Measurements from ENCODE around the gene CHPT1. TPM values are rescaled to one million over a fixed set of nuclear protein-coding genes. Genes with fewer than 3 reads are reported as not detected.

The CHPT1 gene
- total RNA-seq, 3 donors from 2014 or later (not counting 1 experiment from before 2014, with no cell fraction given) = 3.9 to 23.6 (median 7.3) TPM

- intact Hi-C loops (cut with micrococcal nuclease) = no loop called here
- ATAC-seq (no peak), DNase-seq (no peak)
- Histone ChIP-seq H3K27ac (ENCODE audit: low read length) (no peak overlapping the region), H3K4me3 (ENCODE audit: low read length) (no peak overlapping the region), H3K27me3 (ENCODE audit: control insufficient read depth, insufficient read depth, low read length) (no peaks in the 10 kb centered on the region), H3K9me3 (ENCODE audit: control insufficient read depth, insufficient read depth, low read length) (no peaks in the 10 kb centered on the region), H3K4me1 (ENCODE audit: control insufficient read depth, insufficient read depth, low read length) (no peaks in the 10 kb centered on the region), H3K36me3 (ENCODE audit: control insufficient read depth, insufficient read depth, low read length) (no peaks in the 10 kb centered on the region)
- Mint-ChIP-seq H3K4me1 (no peaks in the 10 kb centered on the region), H3K27me3 (ENCODE audit: low read depth in 2 of 2) (peaks cover 18 to 66% of the 10 kb centered on the region in 2 donors), H3K27ac (no peak overlapping the region), H3K9me3 (no peaks in the 10 kb centered on the region), H3K36me3 (no peaks in the 10 kb centered on the region), H3K4me3 (no peak overlapping the region)
- no peak for TF ChIP-seq CTCF (IDR thresholded peaks at IDR 0.05)
- 50% methylated on average over 3 of the region's 4 CpGs for WGBS (ENCODE audit: insufficient coverage)
Measured at GRCh38 chr12:101650346-101651117, 46.9 kb upstream of the CHPT1 start.

- Histone ChIP-seq H3K4me3 (ENCODE audit: low read length) (no peak overlapping the region), H3K4me1 (ENCODE audit: control insufficient read depth, insufficient read depth, low read length) (no peaks in the 10 kb centered on the region), H3K27me3 (ENCODE audit: control insufficient read depth, insufficient read depth, low read length) (no peaks in the 10 kb centered on the region), H3K36me3 (ENCODE audit: control insufficient read depth, insufficient read depth, low read length) (no peaks in the 10 kb centered on the region), H3K27ac (ENCODE audit: low read length) (no peak overlapping the region), H3K9me3 (ENCODE audit: control insufficient read depth, insufficient read depth, low read length) (no peaks in the 10 kb centered on the region)
- 94% methylated on average over 3 of the region's 3 CpGs for WGBS (ENCODE audit: insufficient coverage)
- no peak for ATAC-seq
- no peak overlapping the region for H3K27ac Mint-ChIP-seq
- no peak overlapping the region for H3K4me3 Mint-ChIP-seq
- no peaks in the 10 kb centered on the region for H3K4me1 Mint-ChIP-seq
- DNase-seq = no peak
- H3K9me3 Mint-ChIP-seq = no peaks in the 10 kb centered on the region
- no peaks in the 10 kb centered on the region for H3K36me3 Mint-ChIP-seq
- TF ChIP-seq CTCF (IDR thresholded peaks at IDR 0.05) = no peak
- peaks cover 24 to 72% of the 10 kb centered on the region in 2 donors for H3K27me3 Mint-ChIP-seq (ENCODE audit: low read depth in 2 of 2)
- intact Hi-C loops (cut with micrococcal nuclease) = no loop called here
Measured at GRCh38 chr12:101653030-101653429, 44.4 kb upstream of the CHPT1 start.

- Histone ChIP-seq H3K4me1 (ENCODE audit: control insufficient read depth, insufficient read depth, low read length) (no peaks in the 10 kb centered on the region), H3K9me3 (ENCODE audit: control insufficient read depth, insufficient read depth, low read length) (no peaks in the 10 kb centered on the region), H3K27ac (ENCODE audit: low read length) (no peak overlapping the region), H3K4me3 (ENCODE audit: low read length) (no peak overlapping the region), H3K27me3 (ENCODE audit: control insufficient read depth, insufficient read depth, low read length) (no peaks in the 10 kb centered on the region), H3K36me3 (ENCODE audit: control insufficient read depth, insufficient read depth, low read length) (no peaks in the 10 kb centered on the region)
- H3K4me1 Mint-ChIP-seq = no peaks in the 10 kb centered on the region
- H3K36me3 Mint-ChIP-seq = no peaks in the 10 kb centered on the region
- 57% methylated on average over 3 of the region's 3 CpGs for whole genome bisulfite sequencing (ENCODE audit: insufficient coverage)
- ATAC-seq (no peak), DNase-seq (no peak)
- H3K27ac Mint-ChIP-seq = no peak overlapping the region
- intact Hi-C loops (cut with micrococcal nuclease) = no loop called here
- no peak overlapping the region for H3K4me3 Mint-ChIP-seq
- H3K27me3 Mint-ChIP-seq (ENCODE audit: low read depth in 2 of 2) = peaks cover 28 to 76% of the 10 kb centered on the region in 2 donors
- TF ChIP-seq CTCF (IDR thresholded peaks at IDR 0.05) = no peak
- H3K9me3 Mint-ChIP-seq = no peaks in the 10 kb centered on the region
Measured at GRCh38 chr12:101653503-101653902, 43.9 kb upstream of the CHPT1 start.

- Histone ChIP-seq H3K4me3 (ENCODE audit: low read length) (no peak overlapping the region), H3K27me3 (ENCODE audit: control insufficient read depth, insufficient read depth, low read length) (no peaks in the 10 kb centered on the region), H3K9me3 (ENCODE audit: control insufficient read depth, insufficient read depth, low read length) (no peaks in the 10 kb centered on the region), H3K27ac (ENCODE audit: low read length) (no peak overlapping the region), H3K36me3 (ENCODE audit: control insufficient read depth, insufficient read depth, low read length) (no peaks in the 10 kb centered on the region), H3K4me1 (ENCODE audit: control insufficient read depth, insufficient read depth, low read length) (no peaks in the 10 kb centered on the region)
- no peak overlapping the region for H3K4me3 Mint-ChIP-seq
- 89% methylated on average over 1 of the region's 1 CpG for WGBS (ENCODE audit: insufficient coverage)
- no peaks in the 10 kb centered on the region for H3K9me3 Mint-ChIP-seq
- TF ChIP-seq CTCF (IDR thresholded peaks at IDR 0.05) = no peak
- no peaks in the 10 kb centered on the region for H3K4me1 Mint-ChIP-seq
- H3K27me3 Mint-ChIP-seq (ENCODE audit: low read depth in 2 of 2) = peaks cover 28 to 75% of the 10 kb centered on the region in 2 donors
- intact Hi-C loops (cut with micrococcal nuclease) = no loop called here
- H3K27ac Mint-ChIP-seq = no peak overlapping the region
- ATAC-seq (no peak), DNase-seq (no peak)
- no peaks in the 10 kb centered on the region for H3K36me3 Mint-ChIP-seq
Measured at GRCh38 chr12:101654442-101654841, 43.0 kb upstream of the CHPT1 start.

Measured in natural killer cell (primary cell).